Astrocyte of the spinal cord (primary cell): ENCODE measurements around the gene ASCL4.

Experiments used
- DNase-seq: peaks from one replicate; pipeline ENCODE4 v3.0.0; 2011; ENCODE audit warnings: low read depth, low spot score
- H3K4me3 ChIP-seq: 2 replicates; pipeline ENCODE4 v1.5.1; 2011; ENCODE audit warnings: low read depth, mild to moderate bottlenecking, low read length, moderate library complexity
- CTCF ChIP-seq: IDR thresholded peaks from 2 replicates; pipeline ENCODE4 v1.5.1; 2012; ENCODE audit warnings: low read depth, mild to moderate bottlenecking, low read length, inconsistent platforms
- in situ Hi-C: cut with HindIII; loops from 2 replicates; pipeline ENCODE4 v1.10.0; 2017; ENCODE audit warnings: low sequenced_read_pairs

ASCL4 gene

DNA sequence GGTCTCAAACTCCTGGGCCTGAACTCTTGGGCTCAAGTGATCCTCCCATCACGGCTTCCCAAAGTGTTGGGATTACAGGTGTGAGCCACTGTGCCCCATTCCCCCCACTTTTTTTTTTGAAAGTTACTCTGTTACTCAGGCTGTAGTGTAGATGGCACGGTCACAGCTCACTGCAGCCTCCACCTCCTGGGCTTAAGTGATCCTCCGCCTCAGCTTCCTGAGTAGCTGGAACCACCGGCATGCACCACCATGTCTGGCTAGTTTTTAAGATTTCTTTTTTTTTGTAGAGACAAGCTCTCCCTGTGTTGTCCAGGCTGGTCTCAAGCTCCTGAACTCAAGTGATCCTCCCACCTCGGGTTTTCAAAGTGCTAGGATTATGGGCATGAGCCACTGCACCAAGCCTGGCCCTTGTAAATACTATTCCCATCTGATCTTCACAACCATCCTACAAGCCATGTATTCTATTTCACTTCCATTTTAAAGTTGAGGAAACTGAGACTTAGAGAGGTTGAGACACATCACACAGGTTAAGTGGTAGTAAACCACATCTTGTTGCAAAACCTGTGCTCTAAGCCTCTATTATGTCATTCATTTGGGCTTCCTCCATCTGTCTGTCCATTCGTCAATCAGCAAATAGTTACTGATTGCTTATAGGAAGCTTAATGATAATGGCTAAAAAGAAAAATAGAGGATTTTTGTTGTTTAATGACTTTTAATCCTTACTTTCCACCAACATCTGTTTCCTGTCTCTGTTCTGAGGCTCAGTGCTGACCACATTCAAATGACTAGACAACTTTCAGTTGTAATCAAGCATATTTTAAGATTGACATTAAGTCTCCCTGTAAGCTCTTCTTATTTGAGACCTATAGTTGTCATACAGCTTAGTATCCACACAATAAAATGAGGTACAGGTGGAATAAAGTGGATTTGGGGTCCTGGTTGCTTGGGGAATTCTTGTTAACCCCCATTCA is 9.2 kb downstream of the ASCL4 start:
- no peak for TF ChIP-seq CTCF
- no peak for DNase-seq
- H3K4me3 ChIP-seq, result no peak overlapping the region
- in situ Hi-C loops, result no loop called here

GRCh38 chr12:107788281-107788680 is 13.8 kb downstream of the ASCL4 start:
- TF ChIP-seq CTCF, result no peak
- DNase-seq, result no peak
- no peak overlapping the region for H3K4me3 ChIP-seq
- in situ Hi-C loops, result no loop called here

- TF ChIP-seq CTCF, result no peak
- no peak for DNase-seq
- no peak overlapping the region for H3K4me3 ChIP-seq
- in situ Hi-C loops, result no loop called here
These were observed 14.4 kb downstream of the ASCL4 start for GRCh38 chr12:107788690-107789458.

DNA sequence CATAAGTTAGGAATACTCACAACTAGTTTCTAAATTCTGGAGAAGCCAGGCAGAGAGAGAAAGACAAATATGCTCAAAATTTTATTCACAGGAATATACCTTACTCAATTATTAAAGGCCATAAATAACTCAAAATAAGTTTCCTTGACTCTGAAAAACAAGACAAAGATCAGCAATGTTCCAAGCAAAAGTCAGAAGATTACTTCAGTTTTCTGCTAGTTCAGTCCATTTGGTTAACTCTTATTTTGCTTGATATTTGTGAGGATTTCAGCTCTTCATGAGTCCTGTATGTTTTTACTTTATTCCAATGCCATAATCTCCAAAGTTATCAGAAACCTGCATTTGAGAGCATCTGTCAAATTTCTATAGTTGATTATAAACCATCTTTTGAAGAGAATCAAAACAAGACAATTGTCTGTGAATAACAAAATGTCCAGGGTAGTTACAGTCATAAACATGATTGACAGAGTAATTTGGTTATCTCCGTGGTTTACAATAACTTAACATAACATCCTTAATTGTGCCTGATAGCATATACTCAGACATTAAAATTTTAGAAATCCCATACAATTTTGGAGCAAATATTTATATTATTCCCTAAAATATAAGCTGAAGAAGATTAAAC is 17.1 kb downstream of the ASCL4 start:
- no peak for DNase-seq
- in situ Hi-C loops, result no loop called here
- H3K4me3 ChIP-seq, result no peak overlapping the region
- no peak for TF ChIP-seq CTCF

DNA sequence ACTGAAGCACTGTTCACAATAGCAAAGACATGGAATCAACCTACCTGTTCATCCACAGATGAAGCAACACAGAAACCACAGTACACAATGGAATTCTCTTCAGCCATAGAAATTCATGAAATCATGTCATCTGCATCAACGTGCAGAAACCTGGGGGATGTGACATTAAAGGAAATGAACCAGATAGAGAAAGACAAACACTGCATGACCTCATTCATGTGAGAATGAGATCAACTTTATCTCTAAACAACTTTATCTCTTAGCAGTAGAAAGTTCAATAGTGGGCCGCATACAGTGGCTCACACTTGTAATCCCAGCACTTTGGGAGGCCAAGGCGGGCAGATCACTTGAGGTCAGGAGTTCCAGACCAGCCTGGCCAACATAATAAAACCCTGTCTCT is 19.9 kb downstream of the ASCL4 start:
- no peak for DNase-seq
- in situ Hi-C loops, result no loop called here
- no peak for TF ChIP-seq CTCF
- H3K4me3 ChIP-seq, result no peak overlapping the region

- no peak for DNase-seq
- H3K4me3 ChIP-seq, result no peak overlapping the region
- TF ChIP-seq CTCF, result no peak
- in situ Hi-C loops, result no loop called here
These were observed 24.1 kb downstream of the ASCL4 start for GRCh38 chr12:107798580-107798979.
